ENCODE data around the gene SNRNP27. TPM values are rescaled to one million over a fixed set of nuclear protein-coding genes. Genes with fewer than 3 reads are reported as not detected.
A peak's percentile ranks its signal among the peaks of the same experiment; 100 is the strongest.

Gene SNRNP27
- total and polyA plus RNA-seq, 9 of the 15 experiments (the other 6 are each of a cell fraction or from before 2014, with no cell fraction given), result 29.2 to 102 (median 65.7) TPM

GRCh38 chr2:69914950-69915945 lies 21.5 kb downstream of the SNRNP27 start, which contains the start of gene MXD1:
Gene MXD1, plus strand, starts transcription at chr2:69915109. Its CDS starts 222 bp downstream, at chr2:69915331.
- peak within 1 kb of the TSS; percentile 88 for H2AFZ ChIP-seq (ENCODE audit: low read depth, low read length)
- no peak for FAIRE-seq
- peak; percentile 27 to 48 (median 46) for DNase-seq (ENCODE audit: extremely low read depth in 1 of 4, low spot score in 3 of 4)
- H3K27me3 ChIP-seq (ENCODE audit: control insufficient read depth in 2 of 2, insufficient read depth in 2 of 2, low read length in 2 of 2), result no peaks in the 10 kb centered on the region
- H4K20me1 ChIP-seq (replicated peaks; ENCODE audit: control insufficient read depth, insufficient read depth, low read length), result no peaks in the 10 kb centered on the region
- H3K79me2 ChIP-seq (ENCODE audit: control insufficient read depth, insufficient read depth, low read length), result peaks cover 57% of the 10 kb centered on the region
- intact Hi-C loops (cut with micrococcal nuclease), result loop anchor here (1.0 to 10.0 kb wide), 7 partner anchors 82 to 353 kb away; partner anchors contain the start of genes AAK1, C2orf42 and PCBP1
- in situ Hi-C loops (cut with MboI), result loop anchor here (5.0 to 25.0 kb wide), 3 partner anchors 152 to 722 kb away; partner anchors contain the start of gene FAM136A
- no TSS peak for BruUV-seq (replicated peaks)
- 1% methylated on average over 63 of the region's 81 CpGs for WGBS (ENCODE audit: insufficient coverage, low coverage, missing lambda C conversion rate)
- peak within 1 kb of the TSS; percentile 88 to 98 for H3K9ac ChIP-seq (ENCODE audit: insufficient read depth in 1 of 2, low read depth in 2 of 2, low read length in 2 of 2)
- peak; percentile 7 for ATAC-seq
- no peaks in the 10 kb centered on the region for H3K9me3 ChIP-seq (replicated peaks; ENCODE audit: control insufficient read depth, insufficient read depth, low read depth, low read length)
- ChIA-PET CTCF (ENCODE audit: low intra/inter-chr PET ratio) (interaction anchor here (0.6 to 4.2 kb wide), 3 partner anchors 99 to 227 kb away, joined by 3 to 20 read pairs (median 3); no protein-coding TSS in a partner anchor), POLR2A (interaction anchor here (0.5 to 12.6 kb wide), 55 partner anchors 9 to 478 kb away, joined by 3 to 107 read pairs (median 6); partner anchors contain the start of genes C2orf42, FAM136A, NFU1 and PCBP1)
- H3K4me2 ChIP-seq (ENCODE audit: insufficient read depth, low read length), result peak within 1 kb of the TSS; percentile 87
- peaks cover 51% of the 10 kb centered on the region for H3K36me3 ChIP-seq (ENCODE audit: control insufficient read depth, insufficient read depth, low read length)
- peak within 1 kb of the TSS; percentile 96 for H3K27ac ChIP-seq (ENCODE audit: extremely low read depth, low read depth, low read length)
- peak within 1 kb of the TSS; percentile 96 for H3K4me3 ChIP-seq
- H3K9me1 ChIP-seq (ENCODE audit: control insufficient read depth, insufficient read depth, low read length), result no peaks in the 10 kb centered on the region
- peaks cover 15 to 21% of the 10 kb centered on the region in 2 experiments for H3K4me1 ChIP-seq (replicated peaks in 1 of 2; ENCODE audit: control insufficient read depth in 2 of 2, insufficient read depth in 2 of 2, low read length in 2 of 2)
- TF ChIP-seq HEY1 (CRISPR knock-in tag; IDR thresholded peaks at IDR 0.05; ENCODE audit: borderline replicate concordance) (no peak), E2F6 (IDR thresholded peaks at IDR 0.05; ENCODE audit: borderline replicate concordance in 1 of 2, extremely low read depth in 1 of 2, insufficient read depth in 1 of 2, insufficient read length in 1 of 2, low read depth in 1 of 2, low read length in 1 of 2, poor library complexity in 1 of 2, severe bottlenecking in 1 of 2) (peak in 1 of 2 experiments; percentile 21), NR2F6 (CRISPR knock-in tag; IDR thresholded peaks at IDR 0.05) (no peak), ZBTB1 (CRISPR knock-in tag; IDR thresholded peaks at IDR 0.05; ENCODE audit: borderline replicate concordance, low read depth) (peak; percentile 43), EHMT2 (IDR thresholded peaks at IDR 0.05) (no peak), RBM14 (IDR thresholded peaks at IDR 0.05; ENCODE audit: borderline replicate concordance, insufficient read depth, low read depth, low read length) (0 out of 2 replicates have a peak, but pooled peaks have one; percentile 85), ZNF57 (CRISPR knock-in tag; IDR thresholded peaks at IDR 0.05) (no peak), HOMEZ (CRISPR knock-in tag; IDR thresholded peaks at IDR 0.05) (no peak), SNRNP70 (optimal IDR thresholded peaks at IDR 0.05; ENCODE audit: low read depth, low read length) (no peak), YY1 (IDR thresholded peaks at IDR 0.05; ENCODE audit: borderline replicate concordance in 1 of 3, control insufficient read depth in 1 of 3, extremely low read depth in 1 of 3, insufficient read depth in 3 of 3, insufficient read length in 1 of 3, insufficient replicate concordance in 2 of 3, low read depth in 1 of 3, low read length in 2 of 3) (peak in 2 of 3 experiments; percentile 78 to 86), CBX8 (IDR thresholded peaks at IDR 0.05; ENCODE audit: borderline replicate concordance, extremely low read depth, low read depth, low read length, poor library complexity, severe bottlenecking) (no peak), ZFP1 (CRISPR knock-in tag; IDR thresholded peaks at IDR 0.05) (no peak), TGIF2 (CRISPR knock-in tag; IDR thresholded peaks at IDR 0.05) (peak; percentile 36; the same call in 1 of the 2 replicates), HNRNPUL1 (IDR thresholded peaks at IDR 0.05; ENCODE audit: low read length) (no peak), KLF13 (tag; IDR thresholded peaks at IDR 0.05; ENCODE audit: borderline replicate concordance, low read depth) (no peak)
